Calu3 (cell line): Measurements from ENCODE around the gene TNFRSF6B. TPM values are rescaled to one million over a fixed set of nuclear protein-coding genes. Genes with fewer than 3 reads are reported as not detected.

Experiments
- BruUV-seq: library from RNA; stranded (reverse); fragments of 400-500 nt; replicated peaks from 2 replicates; lab custom pipeline; 2021; lab: Mats Ljungman, UMichigan
- CTCF ChIA-PET: fragments of 300-600 bp; sonication (Branson Sonifier 250); formaldehyde crosslinking; loops from one replicate; lab custom pipeline; 2022; ENCODE audit warnings: antibody characterized with exemption; lab: Charles Lee
- DNase-seq: peaks from one replicate; pipeline ENCODE4 v3.0.0; 2022
- H3K27ac Mint-ChIP-seq: one replicate; pipeline ENCODE4 v1.8.0; 2022; ENCODE audit warnings: mixed read lengths; ENCODE audit not compliant: unreplicated experiment
- H3K27me3 Mint-ChIP-seq: one replicate; pipeline ENCODE4 v1.8.0; 2022; ENCODE audit warnings: mixed read lengths; ENCODE audit not compliant: unreplicated experiment
- H3K36me3 Mint-ChIP-seq: one replicate; pipeline ENCODE4 v1.8.0; 2022; ENCODE audit warnings: mild to moderate bottlenecking, moderate library complexity, mixed read lengths; ENCODE audit not compliant: insufficient read depth, unreplicated experiment
- H3K4me1 Mint-ChIP-seq: one replicate; pipeline ENCODE4 v1.8.0; 2022; ENCODE audit warnings: mild to moderate bottlenecking, low read depth, mixed read lengths; ENCODE audit not compliant: unreplicated experiment
- H3K4me3 Mint-ChIP-seq: one replicate; pipeline ENCODE4 v1.8.0; 2022; ENCODE audit warnings: mild to moderate bottlenecking, low read depth, moderate library complexity, mixed read lengths; ENCODE audit not compliant: unreplicated experiment
- H3K9me3 Mint-ChIP-seq: one replicate; pipeline ENCODE4 v1.8.0; 2022; ENCODE audit warnings: low read depth, mixed read lengths; ENCODE audit not compliant: unreplicated experiment
- CTCF ChIP-seq: fragments of 200-600 bp; IDR thresholded peaks from one replicate; pipeline ENCODE4 v1.8.0; 2022; ENCODE audit warnings: antibody characterized with exemption; ENCODE audit not compliant: unreplicated experiment
- intact Hi-C: fragments of 100-400 bp; cut with micrococcal nuclease; formaldehyde crosslinking; loops from one replicate; pipeline ENCODE4 v1.10.0; 2022; ENCODE audit not compliant: unreplicated experiment
- total RNA-seq: library from RNA; stranded (reverse); gene quantifications from 2 replicates; pipeline ENCODE4 v1.2.3, GENCODE V29; 2022

The TNFRSF6B gene
- total RNA-seq, 1 experiment from 2014 or later = not detected

GRCh38 chr20:63702751-63703470 lies 6.5 kb downstream of the TNFRSF6B start:
- peaks cover 48% of the 10 kb centered on the region for H3K4me1 Mint-ChIP-seq
- peak overlapping the region; percentile 67 for H3K27ac Mint-ChIP-seq
- H3K36me3 Mint-ChIP-seq = peaks cover 91% of the 10 kb centered on the region
- H3K9me3 Mint-ChIP-seq = no peaks in the 10 kb centered on the region
- no peaks in the 10 kb centered on the region for H3K27me3 Mint-ChIP-seq
- CTCF ChIA-PET = interaction anchor here (0.5 kb wide), 1 partner anchor 20 kb away, joined by 5 read pairs; no protein-coding TSS in a partner anchor
- no peak for TF ChIP-seq CTCF
- no TSS peak for BruUV-seq
- intact Hi-C loops = no loop called here
- H3K4me3 Mint-ChIP-seq = no peak overlapping the region
- DNase-seq = no peak

GRCh38 chr20:63703471-63703975 lies 7.1 kb downstream of the TNFRSF6B start:
- H3K36me3 Mint-ChIP-seq = peaks cover 91% of the 10 kb centered on the region
- DNase-seq = no peak
- intact Hi-C loops = no loop called here
- TF ChIP-seq CTCF = no peak
- no peaks in the 10 kb centered on the region for H3K9me3 Mint-ChIP-seq
- BruUV-seq = no TSS peak
- CTCF ChIA-PET = no interaction called here
- H3K27me3 Mint-ChIP-seq = no peaks in the 10 kb centered on the region
- H3K4me3 Mint-ChIP-seq = no peak overlapping the region
- H3K4me1 Mint-ChIP-seq = peaks cover 45% of the 10 kb centered on the region
- H3K27ac Mint-ChIP-seq = no peak overlapping the region

- no TSS peak for BruUV-seq
- H3K36me3 Mint-ChIP-seq = peaks cover 91% of the 10 kb centered on the region
- DNase-seq = no peak
- CTCF ChIA-PET = no interaction called here
- no peaks in the 10 kb centered on the region for H3K27me3 Mint-ChIP-seq
- TF ChIP-seq CTCF = no peak
- H3K9me3 Mint-ChIP-seq = no peaks in the 10 kb centered on the region
- no peak overlapping the region for H3K4me3 Mint-ChIP-seq
- H3K27ac Mint-ChIP-seq = no peak overlapping the region
- H3K4me1 Mint-ChIP-seq = peaks cover 45% of the 10 kb centered on the region
- intact Hi-C loops = no loop called here
Measured at GRCh38 chr20:63703976-63704748, 7.7 kb downstream of the TNFRSF6B start.

GRCh38 chr20:63704749-63705117 lies 8.3 kb downstream of the TNFRSF6B start:
- TF ChIP-seq CTCF = no peak
- no TSS peak for BruUV-seq
- Mint-ChIP-seq H3K4me3 (no peak overlapping the region), H3K27me3 (no peaks in the 10 kb centered on the region), H3K4me1 (peaks cover 40% of the 10 kb centered on the region), H3K9me3 (no peaks in the 10 kb centered on the region), H3K27ac (no peak overlapping the region), H3K36me3 (peaks cover 90% of the 10 kb centered on the region)
- intact Hi-C loops = no loop called here
- no peak for DNase-seq
- CTCF ChIA-PET = no interaction called here
